GM23248 (cell line): ENCODE measurements around the gene PDE3A.

Experiments used
- EZH2 ChIP-seq: fragments of 200-600 bp; sonication (generic); IDR thresholded peaks from 2 replicates; pipeline ENCODE4 v1.6.1; 2018; ENCODE audit warnings: antibody characterized with exemption, mild to moderate bottlenecking; ENCODE audit not compliant: insufficient read depth, poor library complexity, severe bottlenecking
- EZH2phosphoT487 ChIP-seq: fragments of 200-600 bp; sonication (generic); IDR thresholded peaks from 2 replicates; pipeline ENCODE4 v1.6.1; 2018; ENCODE audit warnings: antibody characterized with exemption, moderate library complexity, mild to moderate bottlenecking, low read depth; ENCODE audit not compliant: insufficient read depth

GRCh38 chr12:20469756-20470155 lies 101.4 kb downstream of the PDE3A start:
- TF ChIP-seq EZH2phosphoT487 (no peak), EZH2 (no peak)
